GM12801 (cell line): Measurements from ENCODE around the gene DNAJC4.

ENCODE experiments used
- TF ChIP-seq, protein P1 (sequence below): IDR thresholded peaks from one replicate; pipeline ENCODE4 v1.5.1; 2011; ENCODE audit warnings: control low read depth; ENCODE audit not compliant: insufficient read length; ENCODE audit errors: extremely low read depth

The DNAJC4 gene

DNA sequence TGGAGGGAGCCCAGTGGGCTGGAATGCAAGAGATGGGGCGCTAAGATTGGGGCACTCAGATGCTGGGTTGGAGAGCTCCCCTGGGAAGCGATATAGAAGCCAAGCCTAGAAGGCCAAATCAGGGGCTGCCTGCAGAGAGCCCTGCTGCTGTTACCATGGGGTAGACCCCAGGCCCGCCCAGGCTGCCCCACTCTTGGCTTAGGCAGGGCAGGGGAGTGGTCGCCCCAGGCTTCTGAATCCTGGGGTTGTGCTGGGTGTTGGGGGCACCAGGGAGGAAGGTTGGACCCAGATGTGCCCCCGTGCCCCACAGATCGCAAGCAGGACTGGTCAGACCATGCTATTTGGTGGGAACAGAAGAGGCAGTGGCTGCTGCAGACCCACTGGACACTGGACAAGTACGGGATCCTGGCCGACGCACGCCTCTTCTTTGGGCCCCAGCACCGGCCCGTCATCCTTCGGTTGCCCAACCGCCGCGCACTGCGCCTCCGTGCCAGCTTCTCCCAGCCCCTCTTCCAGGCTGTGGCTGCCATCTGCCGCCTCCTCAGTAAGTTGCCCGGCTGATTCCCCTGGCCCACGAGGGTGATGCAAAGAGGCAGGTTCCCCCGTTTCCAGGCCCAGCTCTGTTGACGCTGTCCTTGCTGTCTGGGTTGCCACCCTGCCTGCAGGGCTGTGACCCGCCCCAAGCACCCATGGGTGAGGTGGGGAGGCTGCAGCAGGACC lies 19.9 kb upstream of the DNAJC4 start:
- TF ChIP-seq, protein P1, sequence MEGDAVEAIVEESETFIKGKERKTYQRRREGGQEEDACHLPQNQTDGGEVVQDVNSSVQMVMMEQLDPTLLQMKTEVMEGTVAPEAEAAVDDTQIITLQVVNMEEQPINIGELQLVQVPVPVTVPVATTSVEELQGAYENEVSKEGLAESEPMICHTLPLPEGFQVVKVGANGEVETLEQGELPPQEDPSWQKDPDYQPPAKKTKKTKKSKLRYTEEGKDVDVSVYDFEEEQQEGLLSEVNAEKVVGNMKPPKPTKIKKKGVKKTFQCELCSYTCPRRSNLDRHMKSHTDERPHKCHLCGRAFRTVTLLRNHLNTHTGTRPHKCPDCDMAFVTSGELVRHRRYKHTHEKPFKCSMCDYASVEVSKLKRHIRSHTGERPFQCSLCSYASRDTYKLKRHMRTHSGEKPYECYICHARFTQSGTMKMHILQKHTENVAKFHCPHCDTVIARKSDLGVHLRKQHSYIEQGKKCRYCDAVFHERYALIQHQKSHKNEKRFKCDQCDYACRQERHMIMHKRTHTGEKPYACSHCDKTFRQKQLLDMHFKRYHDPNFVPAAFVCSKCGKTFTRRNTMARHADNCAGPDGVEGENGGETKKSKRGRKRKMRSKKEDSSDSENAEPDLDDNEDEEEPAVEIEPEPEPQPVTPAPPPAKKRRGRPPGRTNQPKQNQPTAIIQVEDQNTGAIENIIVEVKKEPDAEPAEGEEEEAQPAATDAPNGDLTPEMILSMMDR: no peak

DNA sequence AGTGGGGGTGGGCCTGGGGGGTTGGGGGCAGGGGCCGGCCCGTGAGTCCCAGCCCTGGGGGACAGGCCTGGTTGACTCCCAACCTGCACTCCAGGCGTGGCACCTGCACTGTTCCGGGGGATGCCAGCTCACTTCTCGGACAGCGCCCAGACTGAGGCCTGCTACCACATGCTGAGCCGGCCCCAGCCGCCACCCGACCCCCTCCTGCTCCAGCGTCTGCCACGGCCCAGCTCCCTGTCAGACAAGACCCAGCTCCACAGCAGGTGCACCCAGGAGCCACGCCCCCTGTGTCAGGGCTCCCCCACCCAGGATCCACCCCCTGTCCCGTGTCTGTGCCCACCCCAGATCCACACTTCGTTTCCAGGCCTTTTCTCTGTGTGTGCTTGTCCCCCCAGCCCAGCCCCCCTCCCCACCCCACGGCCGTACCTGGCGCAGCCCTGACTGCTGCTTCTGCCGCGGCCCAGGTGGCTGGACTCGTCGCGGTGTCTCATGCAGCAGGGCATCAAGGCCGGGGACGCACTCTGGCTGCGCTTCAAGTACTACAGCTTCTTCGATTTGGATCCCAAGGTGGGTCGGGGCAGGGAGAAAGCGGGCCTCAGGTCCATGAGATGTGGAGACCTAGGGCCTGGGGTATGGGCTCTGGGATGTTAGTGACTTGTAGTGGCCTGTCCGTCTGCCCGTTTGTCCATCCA lies 19.0 kb upstream of the DNAJC4 start:
- TF ChIP-seq, protein P1: no peak

DNA sequence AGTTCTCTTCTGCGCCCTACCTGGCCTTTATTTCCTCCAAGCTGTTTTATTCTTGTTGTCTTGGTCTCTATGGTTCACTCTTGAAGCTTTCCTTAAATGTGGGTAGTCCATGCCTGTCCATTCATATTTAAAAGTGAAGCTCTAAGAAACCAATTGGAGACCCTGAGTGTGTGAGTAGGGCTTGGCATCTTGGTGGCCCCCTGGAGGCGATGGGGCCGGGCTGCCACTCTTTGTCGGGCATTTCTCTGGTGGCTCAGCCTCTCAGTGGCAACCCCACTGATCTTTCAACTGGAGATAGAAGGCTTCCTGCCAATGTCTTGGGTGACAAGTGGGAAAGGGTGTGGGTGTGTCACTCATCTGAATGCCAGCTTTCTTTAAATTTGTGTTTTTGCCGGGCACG lies 13.5 kb upstream of the DNAJC4 start:
- TF ChIP-seq, protein P1: no peak

DNA sequence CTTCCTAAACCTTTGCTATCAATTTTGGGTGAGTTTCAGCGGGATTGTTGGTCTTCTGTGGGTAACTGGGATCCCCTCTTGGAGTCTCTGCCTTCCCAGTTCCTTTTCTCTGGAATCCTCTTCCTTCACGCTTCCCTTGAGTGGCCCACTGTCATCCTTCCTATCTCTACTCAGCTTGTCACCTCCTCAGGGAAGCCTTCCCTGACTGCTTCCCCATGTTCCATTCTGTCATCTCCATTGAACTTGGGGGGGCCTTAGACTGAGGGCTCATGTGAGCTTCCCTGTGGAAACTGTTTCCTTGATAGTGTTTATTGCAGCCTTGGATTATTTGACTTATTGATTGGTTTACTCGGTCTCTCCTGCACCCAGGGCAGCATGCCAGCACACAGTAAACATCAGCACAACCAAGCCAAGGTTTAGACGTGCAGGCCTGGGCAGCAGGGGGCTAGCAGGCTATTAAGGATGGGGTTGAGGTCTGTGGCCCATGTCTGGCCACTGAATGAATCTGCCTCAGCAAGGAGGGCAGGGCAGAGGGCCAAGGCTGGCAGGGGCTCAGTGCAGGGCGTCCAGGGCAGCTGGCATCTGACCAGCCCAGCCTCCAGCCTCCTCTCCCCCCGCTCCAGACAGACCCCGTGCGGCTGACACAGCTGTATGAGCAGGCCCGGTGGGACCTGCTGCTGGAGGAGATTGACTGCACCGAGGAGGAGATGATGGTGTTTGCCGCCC lies 11.6 kb upstream of the DNAJC4 start:
- TF ChIP-seq, protein P1: no peak

DNA sequence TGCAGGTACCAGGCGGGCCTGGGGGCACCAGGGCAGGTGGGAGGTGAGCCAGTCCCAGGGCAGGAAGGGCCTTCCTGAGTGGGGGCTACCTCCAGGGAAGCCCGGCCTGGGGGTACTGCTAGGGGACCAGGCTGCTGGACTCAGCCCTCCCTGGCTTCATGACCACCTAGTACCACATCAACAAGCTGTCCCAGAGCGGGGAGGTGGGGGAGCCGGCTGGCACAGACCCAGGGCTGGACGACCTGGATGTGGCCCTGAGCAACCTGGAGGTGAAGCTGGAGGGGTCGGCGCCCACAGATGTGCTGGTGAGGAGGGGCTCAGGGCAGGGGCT lies 11.0 kb upstream of the DNAJC4 start:
- TF ChIP-seq, protein P1: no peak

DNA sequence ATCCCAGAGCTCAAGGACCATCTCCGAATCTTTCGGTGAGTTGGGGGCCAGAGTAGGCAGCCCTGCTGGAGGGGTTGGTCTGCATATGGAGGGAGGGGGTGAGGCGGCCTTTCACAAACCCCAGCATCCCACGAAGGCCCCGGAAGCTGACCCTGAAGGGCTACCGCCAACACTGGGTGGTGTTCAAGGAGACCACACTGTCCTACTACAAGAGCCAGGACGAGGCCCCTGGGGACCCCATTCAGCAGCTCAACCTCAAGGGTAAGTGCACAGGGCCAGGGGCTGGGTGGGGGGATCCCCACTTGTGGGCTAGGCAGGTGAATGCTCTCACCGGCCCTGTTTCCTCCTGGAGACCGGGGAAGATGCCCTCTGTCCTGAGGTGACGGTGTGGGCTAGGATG lies 10.6 kb upstream of the DNAJC4 start:
- TF ChIP-seq, protein P1: no peak

DNA sequence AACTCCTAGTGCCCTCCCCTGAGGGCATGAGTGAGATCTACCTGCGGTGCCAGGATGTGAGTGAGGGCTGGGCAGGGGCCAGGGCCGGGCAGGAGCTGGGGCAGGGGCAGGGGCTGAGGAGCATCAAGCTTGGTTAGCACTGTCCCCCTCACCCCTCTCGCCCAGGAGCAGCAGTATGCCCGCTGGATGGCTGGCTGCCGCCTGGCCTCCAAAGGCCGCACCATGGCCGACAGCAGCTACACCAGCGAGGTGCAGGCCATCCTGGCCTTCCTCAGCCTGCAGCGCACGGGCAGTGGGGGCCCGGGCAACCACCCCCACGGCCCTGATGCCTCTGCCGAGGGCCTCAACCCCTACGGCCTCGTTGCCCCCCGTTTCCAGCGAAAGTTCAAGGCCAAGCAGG lies 10.1 kb upstream of the DNAJC4 start:
- TF ChIP-seq, protein P1: no peak
